HTERT RPE-1 (cell line): Measurements from ENCODE around the gene UBL3.

Experiments used
- in situ Hi-C: fragments of 300-500 bp; cut with MboI; formaldehyde crosslinking; loops from 4 replicates; pipeline ENCODE4 v1.14.3; 2020; ENCODE audit warnings: low sequenced_read_pairs

Gene UBL3

GRCh38 chr13:29815336-29815735 lies 35.1 kb downstream of the UBL3 start:
- in situ Hi-C loops, result no loop called here

GRCh38 chr13:29810898-29811297 lies 39.5 kb downstream of the UBL3 start:
- in situ Hi-C loops, result no loop called here

- in situ Hi-C loops, result no loop called here
Measured at GRCh38 chr13:29810145-29810742, 40.2 kb downstream of the UBL3 start.

- in situ Hi-C loops, result no loop called here
Measured at GRCh38 chr13:29808264-29808663, 42.2 kb downstream of the UBL3 start.

GRCh38 chr13:29805994-29806979 lies 44.1 kb downstream of the UBL3 start:
- in situ Hi-C loops, result no loop called here

GRCh38 chr13:29803221-29803620 lies 47.2 kb downstream of the UBL3 start:
- in situ Hi-C loops, result no loop called here

- in situ Hi-C loops, result no loop called here
Measured at GRCh38 chr13:29802621-29803020, 47.8 kb downstream of the UBL3 start.

- in situ Hi-C loops, result no loop called here
Measured at GRCh38 chr13:29801737-29802305, 48.6 kb downstream of the UBL3 start.

GRCh38 chr13:29801102-29801501 lies 49.3 kb downstream of the UBL3 start:
- in situ Hi-C loops, result no loop called here

GRCh38 chr13:29800687-29801086 lies 49.7 kb downstream of the UBL3 start:
- in situ Hi-C loops, result no loop called here

- in situ Hi-C loops, result no loop called here
Measured at GRCh38 chr13:29799041-29799440, 51.4 kb downstream of the UBL3 start.

- in situ Hi-C loops, result no loop called here
Measured at GRCh38 chr13:29791997-29792780, 58.2 kb downstream of the UBL3 start.

GRCh38 chr13:29791508-29791907 lies 58.9 kb downstream of the UBL3 start:
- in situ Hi-C loops, result no loop called here

- in situ Hi-C loops, result no loop called here
Measured at GRCh38 chr13:29786698-29787097, 63.7 kb downstream of the UBL3 start.

- in situ Hi-C loops, result no loop called here
Measured at GRCh38 chr13:29785978-29786377, 64.4 kb downstream of the UBL3 start.

GRCh38 chr13:29782798-29783197 lies 67.6 kb downstream of the UBL3 start:
- in situ Hi-C loops, result no loop called here

- in situ Hi-C loops, result no loop called here
Measured at GRCh38 chr13:29774830-29775229, 75.6 kb downstream of the UBL3 start.

GRCh38 chr13:29771247-29771646 lies 79.2 kb downstream of the UBL3 start:
- in situ Hi-C loops, result no loop called here

- in situ Hi-C loops, result no loop called here
Measured at GRCh38 chr13:29767006-29767405, 83.4 kb downstream of the UBL3 start.

GRCh38 chr13:29763436-29764180 lies 86.8 kb downstream of the UBL3 start:
- in situ Hi-C loops, result no loop called here
